ENCODE measurements around the gene PI4KA. TPM values are rescaled to one million over a fixed set of nuclear protein-coding genes. Genes with fewer than 3 reads are reported as not detected.

Gene PI4KA
- total and polyA plus RNA-seq, 2 of the 13 experiments (the other 11 are each of a cell fraction or from before 2014, with no cell fraction given) = 27.4 to 56.4 TPM

DNA sequence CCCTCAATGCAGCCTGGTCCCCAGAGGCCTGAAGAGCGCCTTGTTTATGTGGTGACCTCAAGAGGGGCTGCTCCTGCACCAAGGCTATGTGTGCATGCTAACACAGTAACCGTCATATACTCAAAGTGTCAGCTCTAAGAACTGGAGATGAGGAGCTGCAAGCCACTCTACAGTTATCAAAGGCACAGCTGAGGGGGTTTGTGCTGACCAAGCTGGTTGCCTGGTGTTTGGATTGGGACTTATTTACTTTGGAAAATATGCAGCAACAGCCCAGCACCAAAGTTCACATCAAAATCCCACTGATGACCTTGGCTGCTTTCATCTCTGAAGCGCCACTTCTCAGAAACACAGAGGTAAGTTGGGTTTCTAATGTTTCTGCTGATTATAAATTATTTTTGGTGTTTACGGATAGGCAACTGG is 84.8 kb downstream of the PI4KA start, which contains the start of gene SERPIND1 (continued):
- TF ChIP-seq, protein P1, sequence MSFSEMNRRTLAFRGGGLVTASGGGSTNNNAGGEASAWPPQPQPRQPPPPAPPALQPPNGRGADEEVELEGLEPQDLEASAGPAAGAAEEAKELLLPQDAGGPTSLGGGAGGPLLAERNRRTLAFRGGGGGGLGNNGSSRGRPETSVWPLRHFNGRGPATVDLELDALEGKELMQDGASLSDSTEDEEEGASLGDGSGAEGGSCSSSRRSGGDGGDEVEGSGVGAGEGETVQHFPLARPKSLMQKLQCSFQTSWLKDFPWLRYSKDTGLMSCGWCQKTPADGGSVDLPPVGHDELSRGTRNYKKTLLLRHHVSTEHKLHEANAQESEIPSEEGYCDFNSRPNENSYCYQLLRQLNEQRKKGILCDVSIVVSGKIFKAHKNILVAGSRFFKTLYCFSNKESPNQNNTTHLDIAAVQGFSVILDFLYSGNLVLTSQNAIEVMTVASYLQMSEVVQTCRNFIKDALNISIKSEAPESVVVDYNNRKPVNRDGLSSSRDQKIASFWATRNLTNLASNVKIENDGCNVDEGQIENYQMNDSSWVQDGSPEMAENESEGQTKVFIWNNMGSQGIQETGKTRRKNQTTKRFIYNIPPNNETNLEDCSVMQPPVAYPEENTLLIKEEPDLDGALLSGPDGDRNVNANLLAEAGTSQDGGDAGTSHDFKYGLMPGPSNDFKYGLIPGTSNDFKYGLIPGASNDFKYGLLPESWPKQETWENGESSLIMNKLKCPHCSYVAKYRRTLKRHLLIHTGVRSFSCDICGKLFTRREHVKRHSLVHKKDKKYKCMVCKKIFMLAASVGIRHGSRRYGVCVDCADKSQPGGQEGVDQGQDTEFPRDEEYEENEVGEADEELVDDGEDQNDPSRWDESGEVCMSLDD (CRISPR knock-in tag; IDR thresholded peaks at IDR 0.05; ENCODE audit: borderline replicate concordance) = no peak
- TF ChIP-seq ZNF225 (CRISPR knock-in tag; IDR thresholded peaks at IDR 0.05) (no peak; the same call in 1 of the 2 replicates), NR2F2 (IDR thresholded peaks at IDR 0.05; ENCODE audit: borderline replicate concordance, low read depth) (peak; percentile 45), ZNF724P (CRISPR knock-in tag; IDR thresholded peaks at IDR 0.05; ENCODE audit: borderline replicate concordance) (no peak), NFE2L2 (IDR thresholded peaks at IDR 0.05; ENCODE audit: low read length) (no peak), ZNF564 (CRISPR knock-in tag; IDR thresholded peaks at IDR 0.05) (no peak), RCOR2 (CRISPR knock-in tag; IDR thresholded peaks at IDR 0.05) (peak; percentile 42; the same call in 1 of the 2 replicates), ZKSCAN1 (IDR thresholded peaks at IDR 0.05; ENCODE audit: low read length) (no peak), ZBTB20 (CRISPR knock-in tag; IDR thresholded peaks at IDR 0.05; ENCODE audit: borderline replicate concordance, low read depth) (peak; percentile 40; the same call in 1 of the 2 replicates)
- TF ChIP-seq, protein P2, sequence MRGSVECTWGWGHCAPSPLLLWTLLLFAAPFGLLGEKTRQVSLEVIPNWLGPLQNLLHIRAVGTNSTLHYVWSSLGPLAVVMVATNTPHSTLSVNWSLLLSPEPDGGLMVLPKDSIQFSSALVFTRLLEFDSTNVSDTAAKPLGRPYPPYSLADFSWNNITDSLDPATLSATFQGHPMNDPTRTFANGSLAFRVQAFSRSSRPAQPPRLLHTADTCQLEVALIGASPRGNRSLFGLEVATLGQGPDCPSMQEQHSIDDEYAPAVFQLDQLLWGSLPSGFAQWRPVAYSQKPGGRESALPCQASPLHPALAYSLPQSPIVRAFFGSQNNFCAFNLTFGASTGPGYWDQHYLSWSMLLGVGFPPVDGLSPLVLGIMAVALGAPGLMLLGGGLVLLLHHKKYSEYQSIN (CRISPR knock-in tag; IDR thresholded peaks at IDR 0.05; ENCODE audit: borderline replicate concordance) = no peak
- TF ChIP-seq, protein P3, sequence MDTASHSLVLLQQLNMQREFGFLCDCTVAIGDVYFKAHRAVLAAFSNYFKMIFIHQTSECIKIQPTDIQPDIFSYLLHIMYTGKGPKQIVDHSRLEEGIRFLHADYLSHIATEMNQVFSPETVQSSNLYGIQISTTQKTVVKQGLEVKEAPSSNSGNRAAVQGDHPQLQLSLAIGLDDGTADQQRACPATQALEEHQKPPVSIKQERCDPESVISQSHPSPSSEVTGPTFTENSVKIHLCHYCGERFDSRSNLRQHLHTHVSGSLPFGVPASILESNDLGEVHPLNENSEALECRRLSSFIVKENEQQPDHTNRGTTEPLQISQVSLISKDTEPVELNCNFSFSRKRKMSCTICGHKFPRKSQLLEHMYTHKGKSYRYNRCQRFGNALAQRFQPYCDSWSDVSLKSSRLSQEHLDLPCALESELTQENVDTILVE (CRISPR knock-in tag; IDR thresholded peaks at IDR 0.05) = 0 out of 2 replicates have a peak, but pooled peaks have one; percentile 36
- TF ChIP-seq, protein P4, sequence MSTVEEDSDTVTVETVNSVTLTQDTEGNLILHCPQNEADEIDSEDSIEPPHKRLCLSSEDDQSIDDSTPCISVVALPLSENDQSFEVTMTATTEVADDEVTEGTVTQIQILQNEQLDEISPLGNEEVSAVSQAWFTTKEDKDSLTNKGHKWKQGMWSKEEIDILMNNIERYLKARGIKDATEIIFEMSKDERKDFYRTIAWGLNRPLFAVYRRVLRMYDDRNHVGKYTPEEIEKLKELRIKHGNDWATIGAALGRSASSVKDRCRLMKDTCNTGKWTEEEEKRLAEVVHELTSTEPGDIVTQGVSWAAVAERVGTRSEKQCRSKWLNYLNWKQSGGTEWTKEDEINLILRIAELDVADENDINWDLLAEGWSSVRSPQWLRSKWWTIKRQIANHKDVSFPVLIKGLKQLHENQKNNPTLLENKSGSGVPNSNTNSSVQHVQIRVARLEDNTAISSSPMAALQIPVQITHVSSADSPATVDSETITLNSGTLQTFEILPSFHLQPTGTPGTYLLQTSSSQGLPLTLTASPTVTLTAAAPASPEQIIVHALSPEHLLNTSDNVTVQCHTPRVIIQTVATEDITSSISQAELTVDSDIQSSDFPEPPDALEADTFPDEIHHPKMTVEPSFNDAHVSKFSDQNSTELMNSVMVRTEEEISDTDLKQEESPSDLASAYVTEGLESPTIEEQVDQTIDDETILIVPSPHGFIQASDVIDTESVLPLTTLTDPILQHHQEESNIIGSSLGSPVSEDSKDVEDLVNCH (CRISPR knock-in tag; IDR thresholded peaks at IDR 0.05) = no peak
- TF ChIP-seq, protein P5, sequence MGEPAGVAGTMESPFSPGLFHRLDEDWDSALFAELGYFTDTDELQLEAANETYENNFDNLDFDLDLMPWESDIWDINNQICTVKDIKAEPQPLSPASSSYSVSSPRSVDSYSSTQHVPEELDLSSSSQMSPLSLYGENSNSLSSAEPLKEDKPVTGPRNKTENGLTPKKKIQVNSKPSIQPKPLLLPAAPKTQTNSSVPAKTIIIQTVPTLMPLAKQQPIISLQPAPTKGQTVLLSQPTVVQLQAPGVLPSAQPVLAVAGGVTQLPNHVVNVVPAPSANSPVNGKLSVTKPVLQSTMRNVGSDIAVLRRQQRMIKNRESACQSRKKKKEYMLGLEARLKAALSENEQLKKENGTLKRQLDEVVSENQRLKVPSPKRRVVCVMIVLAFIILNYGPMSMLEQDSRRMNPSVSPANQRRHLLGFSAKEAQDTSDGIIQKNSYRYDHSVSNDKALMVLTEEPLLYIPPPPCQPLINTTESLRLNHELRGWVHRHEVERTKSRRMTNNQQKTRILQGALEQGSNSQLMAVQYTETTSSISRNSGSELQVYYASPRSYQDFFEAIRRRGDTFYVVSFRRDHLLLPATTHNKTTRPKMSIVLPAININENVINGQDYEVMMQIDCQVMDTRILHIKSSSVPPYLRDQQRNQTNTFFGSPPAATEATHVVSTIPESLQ (CRISPR knock-in tag; conservative IDR thresholded peaks at IDR 0.05) = 0 out of 2 replicates have a peak, but pooled peaks have one; percentile 53

All from HepG2 (cell line).